Nephron progenitor cell (in vitro differentiated cells): ENCODE results near the gene CTSL.
A peak's percentile ranks its signal among the peaks of the same experiment; 100 is the strongest.

Experiments
- DNase-seq: peaks from one replicate; pipeline ENCODE4 v3.0.0; 2021
- H3K27ac Mint-ChIP-seq: 2 replicates; pipeline ENCODE4 v1.8.0; 2021; ENCODE audit warnings: mild to moderate bottlenecking, moderate library complexity, mixed read lengths
- H3K27me3 Mint-ChIP-seq: 2 replicates; pipeline ENCODE4 v1.8.0; 2021; ENCODE audit warnings: mild to moderate bottlenecking, low read depth, mixed read lengths; ENCODE audit not compliant: poor library complexity
- H3K36me3 Mint-ChIP-seq: 2 replicates; pipeline ENCODE4 v1.8.0; 2021; ENCODE audit warnings: low read depth, mixed read lengths
- H3K4me1 Mint-ChIP-seq: 2 replicates; pipeline ENCODE4 v1.8.0; 2021; ENCODE audit warnings: mixed read lengths
- H3K4me3 Mint-ChIP-seq: 2 replicates; pipeline ENCODE4 v1.8.0; 2021; ENCODE audit warnings: mild to moderate bottlenecking, moderate library complexity, mixed read lengths
- H3K9me3 Mint-ChIP-seq: 2 replicates; pipeline ENCODE4 v1.8.0; 2021; ENCODE audit warnings: mild to moderate bottlenecking, moderate library complexity, mixed read lengths
- CTCF ChIP-seq: fragments of 200-600 bp; sonication (generic); IDR thresholded peaks from 2 replicates; pipeline ENCODE4 v1.5.0; 2021; ENCODE audit warnings: antibody characterized with exemption

Gene CTSL

DNA sequence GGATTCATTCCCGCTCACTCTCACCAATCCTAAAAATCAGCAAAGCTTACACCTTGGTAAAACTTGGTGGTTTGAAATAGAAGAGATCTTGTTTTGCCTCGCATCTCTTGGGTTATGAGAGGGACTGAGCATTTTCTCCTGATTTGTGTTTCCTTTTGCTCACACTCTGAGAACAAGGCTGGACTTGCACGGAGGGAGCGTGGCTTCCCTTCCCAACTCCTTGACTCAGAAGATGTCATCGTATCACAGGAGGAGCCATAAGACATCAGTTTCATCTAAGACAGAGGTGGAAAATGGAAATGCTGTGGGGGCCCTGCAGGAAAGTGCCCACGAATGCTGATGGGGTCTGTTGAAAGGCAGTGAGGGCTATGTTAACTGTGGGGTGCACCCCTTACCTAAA lies 37.4 kb downstream of the CTSL start:
- Mint-ChIP-seq H3K4me1 (peaks cover 13% of the 10 kb centered on the region), H3K36me3 (peaks cover 11% of the 10 kb centered on the region), H3K27ac (peak overlapping the region; percentile 56), H3K27me3 (no peaks in the 10 kb centered on the region), H3K9me3 (peaks cover 15% of the 10 kb centered on the region), H3K4me3 (no peak overlapping the region)
- TF ChIP-seq CTCF = no peak
- no peak for DNase-seq

DNA sequence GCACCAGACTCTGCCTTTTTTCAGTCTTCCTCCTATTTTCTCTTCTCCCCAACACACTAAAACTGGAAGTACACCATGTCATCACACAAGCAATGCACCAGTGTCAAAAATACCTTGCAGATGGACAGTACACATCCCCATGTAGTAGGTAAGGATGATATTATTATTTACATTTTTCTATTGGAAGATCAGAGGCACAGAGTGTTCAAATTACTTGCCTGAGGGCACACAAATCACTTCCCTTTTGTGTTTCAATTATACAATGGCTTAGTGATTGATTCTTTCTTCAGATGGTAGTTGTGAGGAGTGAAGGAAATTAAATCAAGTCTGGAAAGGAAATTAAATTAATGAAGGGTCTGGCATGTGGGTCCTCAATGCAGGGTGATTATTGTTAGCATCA lies 39.6 kb downstream of the CTSL start:
- peaks cover 6% of the 10 kb centered on the region for H3K36me3 Mint-ChIP-seq

DNA sequence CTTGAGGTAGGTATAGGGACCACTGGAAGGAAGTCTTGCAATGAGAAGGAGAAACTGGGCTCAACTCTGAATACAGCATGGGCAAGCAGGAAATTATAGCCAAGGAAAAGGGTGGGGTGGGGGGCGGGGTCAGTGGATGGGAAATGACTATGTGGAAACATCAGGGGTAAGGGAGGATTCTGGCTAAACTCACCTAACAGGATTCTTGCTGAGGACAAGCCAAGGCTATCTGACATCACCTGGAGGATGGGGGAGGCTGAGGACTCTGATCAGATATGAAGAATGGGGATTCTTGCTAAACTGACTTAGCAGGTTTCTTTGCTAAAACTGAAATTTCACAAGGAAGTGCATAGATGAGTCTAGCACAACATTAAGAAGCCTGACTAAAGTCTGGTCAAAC lies 40.8 kb downstream of the CTSL start:
- no peak for DNase-seq
- H3K27me3 Mint-ChIP-seq = peaks cover 8% of the 10 kb centered on the region
- no peaks in the 10 kb centered on the region for H3K36me3 Mint-ChIP-seq
- H3K9me3 Mint-ChIP-seq = no peaks in the 10 kb centered on the region
- H3K4me3 Mint-ChIP-seq = no peak overlapping the region
- peaks cover 20% of the 10 kb centered on the region for H3K4me1 Mint-ChIP-seq
- TF ChIP-seq CTCF = no peak
- H3K27ac Mint-ChIP-seq = no peak overlapping the region

More for the DNA sequence above, 39.6 kb downstream of the CTSL start:
- Mint-ChIP-seq H3K4me1 (peaks cover 20% of the 10 kb centered on the region), H3K27ac (no peak overlapping the region), H3K9me3 (peaks cover 8% of the 10 kb centered on the region), H3K27me3 (no peaks in the 10 kb centered on the region), H3K4me3 (no peak overlapping the region)
- no peak for DNase-seq
- no peak for TF ChIP-seq CTCF

- H3K36me3 Mint-ChIP-seq = no peaks in the 10 kb centered on the region
- peaks cover 7% of the 10 kb centered on the region for H3K4me1 Mint-ChIP-seq
- no peak for TF ChIP-seq CTCF
- H3K27ac Mint-ChIP-seq = no peak overlapping the region
- H3K27me3 Mint-ChIP-seq = peaks cover 12% of the 10 kb centered on the region
- no peak overlapping the region for H3K4me3 Mint-ChIP-seq
- no peak for DNase-seq
- H3K9me3 Mint-ChIP-seq = no peaks in the 10 kb centered on the region
These were observed 44.8 kb downstream of the CTSL start for GRCh38 chr9:87770616-87771315.

DNA sequence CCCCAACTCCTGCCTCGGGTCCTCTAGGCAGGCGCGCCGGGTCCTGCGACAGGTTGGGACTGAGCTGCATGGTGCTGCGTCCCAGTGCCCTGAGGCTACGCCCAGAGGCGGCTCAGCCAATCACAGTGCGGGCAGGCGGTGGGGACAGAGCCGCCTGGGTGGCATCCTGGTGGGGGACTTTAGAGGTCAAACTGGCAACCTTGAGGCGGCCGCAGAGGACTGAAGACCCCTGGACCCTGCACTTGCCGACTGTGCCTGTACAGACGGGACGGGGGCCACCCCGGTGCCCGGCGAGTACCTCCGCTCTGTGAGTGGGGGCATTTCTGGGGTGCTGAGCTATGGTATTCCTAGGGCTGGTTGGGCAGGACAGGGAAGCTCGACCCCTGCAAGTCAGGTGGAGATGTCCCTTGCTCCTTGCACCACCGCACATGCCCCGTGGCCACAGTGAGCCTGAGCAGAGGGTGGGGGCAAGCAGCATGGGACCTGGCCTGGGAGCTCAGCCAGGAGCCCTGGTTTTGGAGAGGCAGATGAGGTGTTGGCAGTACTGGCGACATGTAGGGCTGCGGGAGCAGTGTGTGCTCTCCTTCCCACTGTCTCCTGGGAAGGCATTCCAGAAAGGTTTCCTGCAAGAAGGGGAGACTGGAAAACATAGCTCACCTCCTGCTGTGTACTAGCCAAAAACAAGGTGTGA lies 45.5 kb downstream of the CTSL start:
- peaks cover 7% of the 10 kb centered on the region for H3K4me1 Mint-ChIP-seq
- TF ChIP-seq CTCF = no peak

More for the DNA sequence above, 45.5 kb downstream of the CTSL start:
- DNase-seq = peak; percentile 10
- Mint-ChIP-seq H3K27ac (no peak overlapping the region), H3K9me3 (no peaks in the 10 kb centered on the region), H3K36me3 (no peaks in the 10 kb centered on the region), H3K4me3 (no peak overlapping the region), H3K27me3 (peaks cover 12% of the 10 kb centered on the region)
